Brain microvascular endothelial cell (primary cell): ENCODE data around the gene KLC4.

Experiments
- DNase-seq: peaks from one replicate; pipeline ENCODE4 v3.0.0-alpha.2; 2020
- H3K27ac ChIP-seq: fragments of 250-450 bp; sonication (Bioruptor Pico); 2 replicates; pipeline ENCODE4 v1.5.1; 2020; ENCODE audit warnings: mild to moderate bottlenecking, moderate library complexity
- H3K27me3 ChIP-seq: fragments of 250-450 bp; sonication (Bioruptor Pico); replicated peaks from 2 replicates; pipeline ENCODE4 v1.5.1; 2020; ENCODE audit warnings: mild to moderate bottlenecking
- H3K36me3 ChIP-seq: fragments of 250-450 bp; sonication (Bioruptor Pico); replicated peaks from 2 replicates; pipeline ENCODE4 v1.5.1; 2020; ENCODE audit warnings: mild to moderate bottlenecking
- H3K4me3 ChIP-seq: 2 replicates; pipeline ENCODE4 v1.5.1; 2011; ENCODE audit warnings: low read depth, mild to moderate bottlenecking, control low read depth, low read length, moderate library complexity
- CTCF ChIP-seq: IDR thresholded peaks from 2 replicates; pipeline ENCODE4 v1.5.1; 2011; ENCODE audit warnings: low read depth, mild to moderate bottlenecking, moderate library complexity, low read length, control low read depth, inconsistent platforms; ENCODE audit errors: missing control alignments
- in situ Hi-C: cut with HindIII; loops from 2 replicates; pipeline ENCODE4 v1.10.0; 2017; ENCODE audit warnings: low sequenced_read_pairs, low pct_ligation_motif_present

KLC4 gene

GRCh38 chr6:43124481-43124880 is 65.0 kb downstream of the KLC4 start:
- peak overlapping the region; percentile 92 for H3K27ac ChIP-seq
- no peaks in the 10 kb centered on the region for H3K27me3 ChIP-seq
- no peak for DNase-seq
- in situ Hi-C loops: no loop called here
- no peak for TF ChIP-seq CTCF
- H3K36me3 ChIP-seq: no peaks in the 10 kb centered on the region
- H3K4me3 ChIP-seq: no peak overlapping the region
